GM12875 (cell line): ENCODE results near the gene BRPF3.

ENCODE experiments used
- H3K4me3 ChIP-seq: one replicate; pipeline ENCODE4 v1.5.1; 2011; ENCODE audit warnings: low read depth, low read length, control low read depth
- CTCF ChIP-seq: IDR thresholded peaks from 2 replicates; pipeline ENCODE4 v1.5.1; 2011; ENCODE audit warnings: low read depth, mild to moderate bottlenecking, control low read depth, inconsistent platforms, low read length, moderate library complexity, borderline replicate concordance; ENCODE audit not compliant: insufficient read depth

BRPF3 gene

GRCh38 chr6:36186199-36186598 is 10.3 kb upstream of the BRPF3 start:
- no peak for TF ChIP-seq CTCF
- no peak overlapping the region for H3K4me3 ChIP-seq

GRCh38 chr6:36187446-36187845 is 9.1 kb upstream of the BRPF3 start:
- no peak for TF ChIP-seq CTCF
- H3K4me3 ChIP-seq = no peak overlapping the region

DNA sequence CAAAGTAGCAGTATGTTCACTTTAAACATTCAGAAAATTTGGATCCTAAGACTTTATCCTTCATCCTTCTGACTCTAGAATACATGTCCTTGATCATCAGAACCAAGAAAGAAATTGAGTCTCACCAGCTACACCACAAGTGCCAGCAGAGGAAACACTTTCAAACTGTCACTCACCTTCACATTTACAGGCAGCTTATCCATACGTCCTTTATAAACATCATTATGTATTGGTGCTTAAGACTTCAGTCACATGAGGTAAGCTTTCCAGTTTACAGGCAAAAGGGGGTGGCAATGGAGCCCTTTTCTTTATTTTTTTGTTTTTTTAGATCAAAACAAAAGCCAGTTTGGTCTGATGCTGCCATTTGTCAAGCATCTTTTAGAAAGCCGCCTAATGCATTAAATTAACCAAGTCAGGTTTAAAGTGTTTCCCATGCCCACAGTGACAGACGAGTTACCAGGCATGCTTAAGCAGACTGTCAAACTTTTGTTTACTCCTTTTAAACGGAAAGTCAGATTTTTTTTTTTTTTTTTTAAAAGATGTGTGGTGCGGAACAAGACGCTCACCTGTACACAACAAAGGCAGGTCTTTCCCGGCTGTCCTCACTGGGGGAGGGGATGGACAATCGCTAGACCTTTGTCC is 952 bp upstream of the BRPF3 start:
- peak overlapping the region; percentile 58 for H3K4me3 ChIP-seq
- no peak for TF ChIP-seq CTCF

- peak overlapping the region; percentile 58 for H3K4me3 ChIP-seq
- TF ChIP-seq CTCF = no peak
These were observed 470 bp downstream of the BRPF3 start for GRCh38 chr6:36196880-36197548.

DNA sequence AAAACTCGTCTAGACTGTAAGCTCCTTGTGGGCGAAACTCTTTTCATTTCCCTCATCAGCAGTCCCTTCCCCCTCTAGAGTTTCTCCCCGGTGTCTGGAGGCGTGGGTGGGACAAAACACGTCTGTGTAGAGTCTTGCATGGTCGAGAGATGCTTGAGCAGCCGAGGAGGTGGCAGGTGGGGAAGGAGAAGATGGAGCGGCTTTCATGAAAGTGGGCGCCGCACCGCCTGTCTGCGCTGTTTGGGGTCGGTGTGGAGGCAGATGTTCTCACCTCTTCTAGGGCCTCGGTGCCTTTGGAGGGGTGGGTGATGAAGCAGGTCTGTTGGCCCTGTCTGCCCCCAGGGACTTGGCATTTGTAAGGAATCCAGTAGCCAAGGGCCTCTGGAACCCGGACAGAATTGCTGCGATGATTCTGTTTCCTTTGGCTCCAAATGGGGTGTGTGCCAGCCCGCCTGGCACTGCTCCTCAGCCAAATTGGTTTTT is 1.2 kb downstream of the BRPF3 start:
- no peak overlapping the region for H3K4me3 ChIP-seq
- no peak for TF ChIP-seq CTCF

DNA sequence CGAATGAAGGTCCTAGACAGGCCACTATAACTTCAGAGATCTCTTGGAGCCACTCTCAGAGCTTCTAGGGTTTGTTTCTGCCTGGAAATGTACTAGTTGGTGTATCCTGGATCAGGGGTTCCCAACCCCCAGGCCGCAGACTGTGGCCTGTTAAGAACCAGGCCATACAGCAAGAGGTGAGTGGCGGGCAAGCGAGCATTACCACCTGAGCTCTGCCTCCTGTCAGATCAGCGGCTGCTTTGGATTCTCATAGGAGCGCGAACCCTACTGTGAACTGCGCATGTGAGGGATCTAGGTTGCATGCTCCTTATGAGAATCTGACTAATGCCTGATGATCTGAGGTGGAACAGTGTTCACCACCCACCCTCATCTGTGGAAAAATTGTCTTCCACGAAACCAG is 2.4 kb downstream of the BRPF3 start:
- no peak for TF ChIP-seq CTCF
- H3K4me3 ChIP-seq = no peak overlapping the region
